NCI-H526 treated with DMSO at 0.1 percent for 48 hours (cell line): Measurements from ENCODE around the gene ANK2.
"Not testable (repeated sequence)": the region's sequence is repeated elsewhere in the genome, so short reads cannot be mapped to it uniquely, and the experiment has no call there.

ENCODE experiments used
- DNase-seq: peaks from one replicate; lab custom pipeline; 2025; lab: John Stamatoyannopoulos, UW

The ANK2 gene

GRCh38 chr4:113153529-113154101, 104.2 kb downstream of the ANK2 start:
- DNase-seq: no peak

- DNase-seq: no peak
Observed at GRCh38 chr4:113154281-113154680, 104.8 kb downstream of the ANK2 start.

GRCh38 chr4:113157086-113157857, 107.8 kb downstream of the ANK2 start:
- no peak for DNase-seq

- DNase-seq: no peak
Observed at GRCh38 chr4:113159942-113160545, 110.6 kb downstream of the ANK2 start.

- DNase-seq: no peak
Observed at GRCh38 chr4:113160548-113160947, 111.1 kb downstream of the ANK2 start.

- DNase-seq: no peak
Observed at GRCh38 chr4:113162089-113162488, 112.6 kb downstream of the ANK2 start.

GRCh38 chr4:113169368-113169767, 119.9 kb downstream of the ANK2 start:
- DNase-seq: no peak

- no peak for DNase-seq
Observed at GRCh38 chr4:113170115-113170804, 120.8 kb downstream of the ANK2 start.

GRCh38 chr4:113170805-113171468, 121.5 kb downstream of the ANK2 start:
- no peak for DNase-seq

- DNase-seq: no peak
Observed at GRCh38 chr4:113173126-113173792, 123.8 kb downstream of the ANK2 start.

- DNase-seq: no peak
Observed at GRCh38 chr4:113173793-113174264, 124.4 kb downstream of the ANK2 start.

GRCh38 chr4:113179091-113179490, 129.6 kb downstream of the ANK2 start:
- no peak for DNase-seq

- DNase-seq: no peak
Observed at GRCh38 chr4:113179996-113180395, 130.5 kb downstream of the ANK2 start.

GRCh38 chr4:113181289-113182007, 132.0 kb downstream of the ANK2 start:
- DNase-seq: no peak

GRCh38 chr4:113183032-113183605, 133.7 kb downstream of the ANK2 start:
- DNase-seq: no peak

- not testable (repeated sequence) for DNase-seq
Observed at GRCh38 chr4:113186220-113186619, 136.8 kb downstream of the ANK2 start.

GRCh38 chr4:113186913-113187312, 137.5 kb downstream of the ANK2 start:
- DNase-seq: no peak

- no peak for DNase-seq
Observed at GRCh38 chr4:113187358-113187757, 137.9 kb downstream of the ANK2 start.

GRCh38 chr4:113189546-113189945, 140.1 kb downstream of the ANK2 start:
- DNase-seq: no peak

- DNase-seq: no peak
Observed at GRCh38 chr4:113209153-113209552, 159.7 kb downstream of the ANK2 start.
